ENCODE data around the gene UGT1A10.

UGT1A10 gene

DNA sequence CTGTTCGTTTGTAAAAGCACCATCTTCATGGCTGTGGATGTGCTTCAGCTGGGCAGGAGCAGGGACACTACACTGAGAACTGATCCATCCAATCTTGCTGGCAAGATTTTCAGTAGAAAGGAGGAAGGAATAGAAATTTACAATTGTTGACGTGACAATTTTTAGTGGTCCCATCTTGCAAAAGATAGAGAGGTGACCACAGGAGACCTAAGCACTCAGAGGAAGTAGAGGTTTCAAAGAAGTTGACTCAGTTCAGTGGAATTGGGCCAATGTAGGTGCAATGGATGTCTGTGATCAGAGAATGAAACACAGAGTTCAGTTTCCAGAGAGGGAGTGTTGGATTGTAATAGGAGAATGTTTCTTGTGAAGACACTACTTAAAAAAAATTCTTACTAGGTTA, 77.9 kb downstream of the UGT1A10 start:
- no peak for TF ChIP-seq USF1 (IDR thresholded peaks at IDR 0.05)
- TF ChIP-seq NFIC (IDR thresholded peaks at IDR 0.05), result no peak
- TF ChIP-seq, protein P1, sequence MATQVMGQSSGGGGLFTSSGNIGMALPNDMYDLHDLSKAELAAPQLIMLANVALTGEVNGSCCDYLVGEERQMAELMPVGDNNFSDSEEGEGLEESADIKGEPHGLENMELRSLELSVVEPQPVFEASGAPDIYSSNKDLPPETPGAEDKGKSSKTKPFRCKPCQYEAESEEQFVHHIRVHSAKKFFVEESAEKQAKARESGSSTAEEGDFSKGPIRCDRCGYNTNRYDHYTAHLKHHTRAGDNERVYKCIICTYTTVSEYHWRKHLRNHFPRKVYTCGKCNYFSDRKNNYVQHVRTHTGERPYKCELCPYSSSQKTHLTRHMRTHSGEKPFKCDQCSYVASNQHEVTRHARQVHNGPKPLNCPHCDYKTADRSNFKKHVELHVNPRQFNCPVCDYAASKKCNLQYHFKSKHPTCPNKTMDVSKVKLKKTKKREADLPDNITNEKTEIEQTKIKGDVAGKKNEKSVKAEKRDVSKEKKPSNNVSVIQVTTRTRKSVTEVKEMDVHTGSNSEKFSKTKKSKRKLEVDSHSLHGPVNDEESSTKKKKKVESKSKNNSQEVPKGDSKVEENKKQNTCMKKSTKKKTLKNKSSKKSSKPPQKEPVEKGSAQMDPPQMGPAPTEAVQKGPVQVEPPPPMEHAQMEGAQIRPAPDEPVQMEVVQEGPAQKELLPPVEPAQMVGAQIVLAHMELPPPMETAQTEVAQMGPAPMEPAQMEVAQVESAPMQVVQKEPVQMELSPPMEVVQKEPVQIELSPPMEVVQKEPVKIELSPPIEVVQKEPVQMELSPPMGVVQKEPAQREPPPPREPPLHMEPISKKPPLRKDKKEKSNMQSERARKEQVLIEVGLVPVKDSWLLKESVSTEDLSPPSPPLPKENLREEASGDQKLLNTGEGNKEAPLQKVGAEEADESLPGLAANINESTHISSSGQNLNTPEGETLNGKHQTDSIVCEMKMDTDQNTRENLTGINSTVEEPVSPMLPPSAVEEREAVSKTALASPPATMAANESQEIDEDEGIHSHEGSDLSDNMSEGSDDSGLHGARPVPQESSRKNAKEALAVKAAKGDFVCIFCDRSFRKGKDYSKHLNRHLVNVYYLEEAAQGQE (IDR thresholded peaks at IDR 0.05; ENCODE audit: low read depth), result no peak
- no peak for TF ChIP-seq EGR1 (IDR thresholded peaks at IDR 0.05)
- no peak for TF ChIP-seq CEBPB (IDR thresholded peaks at IDR 0.05)
- no peak for TF ChIP-seq EP300 (IDR thresholded peaks at IDR 0.05; ENCODE audit: borderline replicate concordance)
- TF ChIP-seq MAX (IDR thresholded peaks at IDR 0.05), result no peak
- TF ChIP-seq RAD21 (IDR thresholded peaks at IDR 0.05; ENCODE audit: low read depth), result no peak
- no peak for TF ChIP-seq ZBTB7A (IDR thresholded peaks at IDR 0.05; ENCODE audit: low read depth)
- TF ChIP-seq FOXM1 (IDR thresholded peaks at IDR 0.05; ENCODE audit: borderline replicate concordance, low read depth), result no peak
- no peak for TF ChIP-seq CREB1 (IDR thresholded peaks at IDR 0.05; ENCODE audit: low read depth)
- no peak for TF ChIP-seq TCF12 (IDR thresholded peaks at IDR 0.05; ENCODE audit: low read depth)
- TF ChIP-seq TEAD4 (IDR thresholded peaks at IDR 0.05), result no peak
- no peak for TF ChIP-seq YY1 (IDR thresholded peaks at IDR 0.05; ENCODE audit: low read depth)
- no peak for TF ChIP-seq TAF1 (IDR thresholded peaks at IDR 0.05; ENCODE audit: low read depth)

DNA sequence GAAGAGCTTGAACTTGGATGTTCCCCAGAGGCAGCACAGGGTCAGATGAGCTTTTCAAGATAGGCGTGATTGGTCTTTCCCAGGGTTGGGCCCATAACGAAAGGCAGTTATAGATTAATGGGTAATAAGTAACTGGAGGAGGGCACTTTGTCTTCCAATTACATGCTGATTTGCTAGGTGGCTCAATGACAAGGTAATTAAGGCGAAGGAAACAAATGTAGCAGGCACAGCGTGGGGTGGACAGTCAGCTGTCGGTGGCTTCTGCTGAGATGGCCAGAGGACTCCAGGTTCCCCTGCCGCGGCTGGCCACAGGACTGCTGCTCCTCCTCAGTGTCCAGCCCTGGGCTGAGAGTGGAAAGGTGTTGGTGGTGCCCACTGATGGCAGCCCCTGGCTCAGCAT, 82.3 kb downstream of the UGT1A10 start, which contains the start of gene UGT1A4:
TSS of gene UGT1A4 (plus strand) at position 185 of the 400 bp plus-strand sequence. CDS start at position 270, 85 bp downstream.
- TF ChIP-seq CEBPB (IDR thresholded peaks at IDR 0.05) (no peak), USF1 (IDR thresholded peaks at IDR 0.05) (no peak), FOXM1 (IDR thresholded peaks at IDR 0.05; ENCODE audit: borderline replicate concordance, low read depth) (no peak), RAD21 (IDR thresholded peaks at IDR 0.05; ENCODE audit: low read depth) (no peak), EGR1 (IDR thresholded peaks at IDR 0.05) (no peak)

DNA sequence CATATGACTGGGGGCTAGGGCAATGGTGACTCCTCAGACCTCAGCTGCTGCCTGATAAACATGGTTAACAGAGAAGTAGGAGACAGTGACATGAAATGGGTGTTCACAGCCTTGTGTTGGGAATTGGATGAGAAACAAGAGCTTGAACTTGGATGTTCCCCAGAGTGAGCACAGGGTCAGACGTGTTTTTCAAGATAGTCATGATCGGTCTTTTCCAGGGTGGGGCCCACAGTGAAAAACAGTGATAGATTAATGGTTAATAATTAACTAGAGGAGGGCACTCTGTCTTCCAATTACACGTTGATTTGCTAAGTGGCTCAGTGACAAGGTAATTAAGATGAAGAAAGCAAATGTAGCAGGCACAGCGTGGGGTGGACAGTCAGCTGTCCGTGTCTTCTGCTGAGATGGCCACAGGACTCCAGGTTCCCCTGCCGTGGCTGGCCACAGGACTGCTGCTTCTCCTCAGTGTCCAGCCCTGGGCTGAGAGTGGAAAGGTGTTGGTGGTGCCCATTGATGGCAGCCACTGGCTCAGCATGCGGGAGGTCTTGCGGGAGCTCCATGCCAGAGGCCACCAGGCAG, 92.6 kb downstream of the UGT1A10 start, which contains the start of gene UGT1A3:
TSS of gene UGT1A3 (plus strand) at position 320 of the 579 bp plus-strand sequence. CDS start at position 405, 85 bp downstream.
- TF ChIP-seq, protein P1 (IDR thresholded peaks at IDR 0.05; ENCODE audit: low read depth), result no peak
- no peak for TF ChIP-seq RAD21 (IDR thresholded peaks at IDR 0.05; ENCODE audit: low read depth)
- TF ChIP-seq TCF12 (IDR thresholded peaks at IDR 0.05; ENCODE audit: low read depth), result no peak
- TF ChIP-seq EP300 (IDR thresholded peaks at IDR 0.05; ENCODE audit: borderline replicate concordance), result no peak
- no peak for TF ChIP-seq YY1 (IDR thresholded peaks at IDR 0.05; ENCODE audit: low read depth)
- no peak for TF ChIP-seq TEAD4 (IDR thresholded peaks at IDR 0.05)
- TF ChIP-seq ZBTB7A (IDR thresholded peaks at IDR 0.05; ENCODE audit: low read depth), result no peak
- TF ChIP-seq TAF1 (IDR thresholded peaks at IDR 0.05; ENCODE audit: low read depth), result no peak
- TF ChIP-seq NFIC (IDR thresholded peaks at IDR 0.05), result no peak
- no peak for TF ChIP-seq EGR1 (IDR thresholded peaks at IDR 0.05)
- no peak for TF ChIP-seq CEBPB (IDR thresholded peaks at IDR 0.05)

- no peak for TF ChIP-seq CREB1 (IDR thresholded peaks at IDR 0.05; ENCODE audit: low read depth)
- TF ChIP-seq TAF1 (IDR thresholded peaks at IDR 0.05; ENCODE audit: low read depth), result no peak
- TF ChIP-seq USF1 (IDR thresholded peaks at IDR 0.05), result no peak
- TF ChIP-seq FOXM1 (IDR thresholded peaks at IDR 0.05; ENCODE audit: borderline replicate concordance, low read depth), result no peak
- no peak for TF ChIP-seq CEBPB (IDR thresholded peaks at IDR 0.05)
- TF ChIP-seq RAD21 (IDR thresholded peaks at IDR 0.05; ENCODE audit: low read depth), result no peak
- TF ChIP-seq YY1 (IDR thresholded peaks at IDR 0.05; ENCODE audit: low read depth), result no peak
- no peak for TF ChIP-seq TEAD4 (IDR thresholded peaks at IDR 0.05)
- no peak for TF ChIP-seq EP300 (IDR thresholded peaks at IDR 0.05; ENCODE audit: borderline replicate concordance)
- TF ChIP-seq EGR1 (IDR thresholded peaks at IDR 0.05), result no peak
- TF ChIP-seq NFIC (IDR thresholded peaks at IDR 0.05), result no peak
- TF ChIP-seq TCF12 (IDR thresholded peaks at IDR 0.05; ENCODE audit: low read depth), result no peak
- TF ChIP-seq, protein P1 (IDR thresholded peaks at IDR 0.05; ENCODE audit: low read depth), result no peak
Observed at GRCh38 chr2:233740870-233741269, 104.6 kb downstream of the UGT1A10 start.

Data from Ishikawa (cell line).